ENCODE measurements around the gene TSPAN33. TPM values are rescaled to one million over a fixed set of nuclear protein-coding genes. Genes with fewer than 3 reads are reported as not detected.

The TSPAN33 gene
- total RNA-seq, 2 experiments from 2014 or later: 9.3 to 11.0 TPM

DNA sequence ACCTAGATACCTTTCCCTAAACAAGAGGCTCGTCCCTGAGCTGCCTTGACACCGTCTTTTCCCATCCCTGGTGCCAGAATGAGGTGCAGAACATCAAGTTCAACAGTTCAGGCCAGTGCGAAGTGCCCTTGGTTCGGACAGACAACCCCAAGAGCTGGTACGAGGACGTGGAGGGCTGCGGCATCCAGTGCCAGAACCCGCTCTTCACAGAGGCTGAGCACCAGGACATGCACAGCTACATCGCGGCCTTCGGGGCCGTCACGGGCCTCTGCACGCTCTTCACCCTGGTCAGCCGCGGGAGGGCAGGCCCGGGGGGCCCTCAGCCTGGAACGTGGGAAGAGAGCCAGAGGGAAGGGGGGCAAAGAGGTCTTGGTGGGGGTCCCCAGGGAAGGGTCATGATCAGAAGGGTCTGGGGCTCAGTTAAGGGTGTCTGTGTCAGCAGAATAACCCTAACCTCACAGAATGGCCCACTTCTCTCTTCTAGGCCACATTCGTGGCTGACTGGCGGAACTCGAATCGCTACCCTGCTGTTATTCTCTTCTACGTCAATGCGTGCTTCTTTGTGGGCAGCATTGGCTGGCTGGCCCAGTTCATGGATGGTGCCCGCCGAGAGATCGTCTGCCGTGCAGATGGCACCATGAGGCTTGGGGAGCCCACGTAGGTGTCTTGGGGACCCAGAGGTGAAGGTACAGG is 60.8 kb downstream of the TSPAN33 start:
- ChIA-PET CTCF (no interaction called here), POLR2A (no interaction called here)
- intact Hi-C loops (cut with micrococcal nuclease): no loop called here
- no peak overlapping the region for H3K27ac Mint-ChIP-seq
- ATAC-seq (no peak), DNase-seq (no peak)
- H3K4me3 Mint-ChIP-seq: no peak overlapping the region
- no peaks in the 10 kb centered on the region for H3K36me3 Mint-ChIP-seq (ENCODE audit: low read depth)
- no peaks in the 10 kb centered on the region for H3K9me3 Mint-ChIP-seq
- H3K4me1 Mint-ChIP-seq (ENCODE audit: low read depth): no peaks in the 10 kb centered on the region
- H3K27me3 Mint-ChIP-seq: peaks cover 2% of the 10 kb centered on the region
- no peak for TF ChIP-seq CTCF (IDR thresholded peaks at IDR 0.05)

DNA sequence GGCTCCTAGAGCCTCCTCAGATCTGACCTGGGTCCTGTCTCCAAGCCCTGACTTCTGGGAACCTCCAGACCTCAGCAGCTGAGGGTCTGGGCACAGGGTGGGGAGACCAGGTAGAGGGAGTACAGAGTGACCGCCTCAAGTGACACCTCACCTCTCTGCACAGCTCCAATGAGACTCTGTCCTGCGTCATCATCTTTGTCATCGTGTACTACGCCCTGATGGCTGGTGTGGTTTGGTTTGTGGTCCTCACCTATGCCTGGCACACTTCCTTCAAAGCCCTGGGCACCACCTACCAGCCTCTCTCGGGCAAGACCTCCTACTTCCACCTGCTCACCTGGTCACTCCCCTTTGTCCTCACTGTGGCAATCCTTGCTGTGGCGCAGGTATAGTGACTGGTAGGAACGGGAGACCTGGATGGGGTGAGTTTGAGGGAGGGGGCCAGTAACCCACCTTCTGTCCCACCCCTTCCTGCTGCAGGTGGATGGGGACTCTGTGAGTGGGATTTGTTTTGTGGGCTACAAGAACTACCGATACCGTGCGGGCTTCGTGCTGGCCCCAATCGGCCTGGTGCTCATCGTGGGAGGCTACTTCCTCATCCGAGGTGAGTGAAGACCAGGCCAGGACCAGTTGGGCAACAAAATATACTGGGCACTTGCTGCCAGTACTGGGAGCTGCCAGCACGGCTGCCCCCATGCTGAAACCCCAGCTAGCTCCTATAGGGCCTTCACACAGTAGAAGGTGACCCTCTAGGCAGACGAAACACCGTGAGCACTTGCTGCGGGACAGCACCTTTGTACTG is 61.7 kb downstream of the TSPAN33 start:
- POLR2A ChIA-PET: no interaction called here
- H3K4me1 Mint-ChIP-seq (ENCODE audit: low read depth): no peaks in the 10 kb centered on the region
- CTCF ChIA-PET: interaction anchor here (0.9 to 9.0 kb wide), 4 partner anchors 13 to 115 kb away, joined by 3 to 198 read pairs (median 22); no protein-coding TSS in a partner anchor
- intact Hi-C loops (cut with micrococcal nuclease): no loop called here
- H3K4me3 Mint-ChIP-seq: no peak overlapping the region
- H3K36me3 Mint-ChIP-seq (ENCODE audit: low read depth): no peaks in the 10 kb centered on the region
- H3K27me3 Mint-ChIP-seq: peaks cover 2% of the 10 kb centered on the region
- no peak for DNase-seq
- TF ChIP-seq CTCF (IDR thresholded peaks at IDR 0.05): no peak
- H3K9me3 Mint-ChIP-seq: no peaks in the 10 kb centered on the region
- no peak overlapping the region for H3K27ac Mint-ChIP-seq
- ATAC-seq: no peak

- Mint-ChIP-seq H3K4me3 (no peak overlapping the region), H3K27me3 (no peaks in the 10 kb centered on the region), H3K27ac (no peak overlapping the region), H3K4me1 (ENCODE audit: low read depth) (no peaks in the 10 kb centered on the region), H3K9me3 (no peaks in the 10 kb centered on the region), H3K36me3 (ENCODE audit: low read depth) (no peaks in the 10 kb centered on the region)
- ATAC-seq: no peak
- POLR2A ChIA-PET: interaction anchor here (0.6 kb wide), 1 partner anchor 203 kb away, joined by 3 read pairs; no protein-coding TSS in a partner anchor
- CTCF ChIA-PET: interaction anchor here (1.2 to 9.0 kb wide), 7 partner anchors 10 to 125 kb away, joined by 3 to 198 read pairs (median 4); no protein-coding TSS in a partner anchor
- no peak for TF ChIP-seq CTCF (IDR thresholded peaks at IDR 0.05)
- DNase-seq: no peak
- intact Hi-C loops (cut with micrococcal nuclease): no loop called here
Observed at GRCh38 chr7:129208667-129209066, 64.2 kb downstream of the TSPAN33 start.

DNA sequence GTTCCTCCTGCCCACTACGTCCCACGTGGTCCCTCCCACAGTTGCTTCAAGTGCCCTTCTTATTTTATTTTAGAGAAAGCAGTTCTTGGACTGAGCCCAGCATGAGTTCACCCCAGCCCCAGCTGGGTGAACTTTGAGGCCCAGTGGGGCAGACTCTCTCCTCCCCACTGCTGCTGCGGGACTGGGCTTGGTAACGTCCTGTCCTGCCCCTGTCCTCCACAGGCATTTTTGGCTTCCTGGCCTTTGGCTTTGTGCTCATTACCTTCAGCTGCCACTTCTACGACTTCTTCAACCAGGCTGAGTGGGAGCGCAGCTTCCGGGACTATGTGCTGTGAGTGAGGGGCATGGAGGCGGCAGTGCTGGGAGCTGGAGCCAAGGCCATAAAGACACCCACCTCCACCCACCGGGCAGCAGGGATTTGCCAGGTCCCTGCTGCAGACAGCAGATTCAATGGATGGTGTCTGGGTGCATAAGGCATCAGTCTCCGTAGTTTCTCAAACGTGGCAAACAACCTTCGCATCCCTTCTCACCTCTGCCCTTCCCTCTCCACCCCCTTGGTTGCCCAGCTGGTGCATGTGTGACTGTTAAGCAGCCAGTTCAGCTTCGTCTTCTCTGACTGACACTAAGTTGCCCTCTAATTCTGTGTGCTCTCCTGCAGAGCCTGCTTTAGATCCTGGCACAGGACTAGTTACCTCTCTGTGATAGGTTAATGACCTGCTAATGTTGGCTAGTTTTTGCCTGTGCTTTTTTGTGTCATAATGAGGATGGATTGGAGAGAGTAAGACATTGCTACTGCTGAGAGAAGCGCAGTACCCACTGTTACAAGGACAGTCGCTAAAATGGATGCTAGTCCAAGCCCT is 64.8 kb downstream of the TSPAN33 start:
- POLR2A ChIA-PET: interaction anchor here (0.6 kb wide), 1 partner anchor 41 kb away, joined by 3 read pairs; no protein-coding TSS in a partner anchor
- intact Hi-C loops (cut with micrococcal nuclease): no loop called here
- Mint-ChIP-seq H3K4me3 (no peak overlapping the region), H3K9me3 (no peaks in the 10 kb centered on the region), H3K27me3 (no peaks in the 10 kb centered on the region), H3K4me1 (ENCODE audit: low read depth) (no peaks in the 10 kb centered on the region), H3K36me3 (ENCODE audit: low read depth) (no peaks in the 10 kb centered on the region), H3K27ac (no peak overlapping the region)
- TF ChIP-seq CTCF (IDR thresholded peaks at IDR 0.05): no peak
- CTCF ChIA-PET: interaction anchor here (0.5 to 9.0 kb wide), 13 partner anchors 10 to 364 kb away, joined by 3 to 198 read pairs (median 4); partner anchors contain the start of gene AHCYL2
- DNase-seq (no peak), ATAC-seq (no peak)
